ENCODE data around the gene NFATC3.

Gene NFATC3

DNA sequence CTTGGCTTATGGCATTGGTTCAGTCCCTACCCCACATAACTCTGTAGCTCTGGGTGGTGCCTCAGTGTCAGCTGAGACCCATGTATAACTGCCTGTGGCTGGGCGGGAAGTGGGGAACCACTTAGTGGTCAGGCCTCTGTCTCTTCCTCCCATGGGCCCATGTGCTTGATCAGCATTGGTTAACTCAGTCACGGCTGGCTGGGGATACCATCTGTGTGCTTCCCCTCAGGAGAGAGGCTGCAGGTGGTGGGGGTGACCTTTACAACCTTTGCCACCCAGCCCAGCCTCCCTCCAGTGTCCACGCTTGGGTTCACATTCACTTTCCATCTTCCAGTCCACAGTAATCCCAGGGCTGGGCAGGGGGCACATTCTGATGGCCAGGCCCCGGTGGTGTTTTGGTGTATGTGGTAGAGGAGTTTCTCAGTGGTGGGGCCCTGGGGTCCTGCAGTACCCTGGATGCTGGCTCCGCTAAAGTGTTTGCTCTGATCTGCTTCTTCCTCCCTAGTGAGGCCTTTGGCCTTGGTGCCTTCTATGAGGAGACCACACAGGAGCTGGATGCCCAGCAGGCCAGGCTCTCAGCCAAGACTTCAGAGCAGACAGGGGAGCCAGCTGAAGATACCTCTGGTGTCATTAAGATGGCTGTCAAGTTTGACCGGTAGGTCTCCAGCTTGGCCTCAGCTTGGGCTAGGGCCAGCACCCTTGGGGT is 10.2 kb upstream of the NFATC3 start:
- H3K4me2 ChIP-seq (ENCODE audit: low read length) = peak overlapping the region; percentile 20; the same call in 1 of the 2 replicates

DNA sequence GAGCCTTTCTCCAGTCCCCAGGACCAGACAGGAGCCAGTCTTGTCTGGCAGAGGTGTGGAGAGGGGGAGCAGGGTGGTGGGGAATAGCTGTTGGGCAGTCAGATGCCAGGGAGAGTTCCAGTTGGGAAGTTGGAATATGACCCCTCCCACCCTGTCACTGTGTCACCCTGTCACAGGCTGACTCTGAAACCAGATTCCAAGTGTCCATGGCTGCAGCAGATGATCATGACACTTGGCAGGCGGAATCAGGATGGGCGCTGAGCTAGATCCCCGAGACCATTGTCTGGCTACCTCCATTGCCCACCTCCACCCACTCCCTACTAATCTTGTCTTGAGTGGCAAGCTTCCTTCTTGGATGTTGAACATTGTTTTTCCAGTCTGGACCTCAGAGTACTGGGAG is 9.2 kb upstream of the NFATC3 start:
- H3K9me2 ChIP-seq (ENCODE audit: low read depth, low read length) = no peaks in the 10 kb centered on the region
- H3K79me2 ChIP-seq (ENCODE audit: insufficient read depth, low read length) = no peaks in the 10 kb centered on the region
- no peaks in the 10 kb centered on the region for H4K20me1 ChIP-seq (ENCODE audit: insufficient read depth, low read length)
- peaks cover 40% of the 10 kb centered on the region for H3K4me1 ChIP-seq (ENCODE audit: insufficient read depth, low read length, severe bottlenecking)
- H2AFZ ChIP-seq (ENCODE audit: low read length) = no peak overlapping the region
- no peak overlapping the region for H3K4me2 ChIP-seq (ENCODE audit: low read length)
- no peaks in the 10 kb centered on the region for H3K9me3 ChIP-seq (ENCODE audit: low read length)
- H3K4me3 ChIP-seq (ENCODE audit: low read depth, low read length, poor library complexity, severe bottlenecking) = no peak overlapping the region
- H3K36me3 ChIP-seq (ENCODE audit: insufficient read depth, low read length) = peaks cover 77% of the 10 kb centered on the region
- no peak overlapping the region for H3K9ac ChIP-seq (ENCODE audit: low read length)
- H3K27ac ChIP-seq (ENCODE audit: low read depth, low read length, poor library complexity, severe bottlenecking) = peak overlapping the region; percentile 76
- TF ChIP-seq EZH2 (IDR thresholded peaks at IDR 0.05; ENCODE audit: borderline replicate concordance, low read length) = no peak
- no peaks in the 10 kb centered on the region for H3K27me3 ChIP-seq (ENCODE audit: insufficient read depth, low read length)
- H3F3A ChIP-seq (ENCODE audit: insufficient read depth, low read length) = no peaks in the 10 kb centered on the region

More for the DNA sequence above, 10.2 kb upstream of the NFATC3 start:
- H3K9me3 ChIP-seq (ENCODE audit: low read length) = no peaks in the 10 kb centered on the region
- no peak overlapping the region; the same call in 1 of the 2 replicates for H3K9ac ChIP-seq (ENCODE audit: low read length)
- H3K4me3 ChIP-seq (ENCODE audit: low read depth, low read length, poor library complexity, severe bottlenecking) = no peak overlapping the region
- peak overlapping the region; percentile 76 for H3K27ac ChIP-seq (ENCODE audit: low read depth, low read length, poor library complexity, severe bottlenecking)
- H3K4me1 ChIP-seq (ENCODE audit: insufficient read depth, low read length, severe bottlenecking) = peaks cover 46% of the 10 kb centered on the region
- no peaks in the 10 kb centered on the region for H4K20me1 ChIP-seq (ENCODE audit: insufficient read depth, low read length)
- H3K79me2 ChIP-seq (ENCODE audit: insufficient read depth, low read length) = no peaks in the 10 kb centered on the region
- no peaks in the 10 kb centered on the region for H3K9me2 ChIP-seq (ENCODE audit: low read depth, low read length)
- peaks cover 77% of the 10 kb centered on the region for H3K36me3 ChIP-seq (ENCODE audit: insufficient read depth, low read length)
- no peaks in the 10 kb centered on the region for H3F3A ChIP-seq (ENCODE audit: insufficient read depth, low read length)
- no peak overlapping the region for H2AFZ ChIP-seq (ENCODE audit: low read length)
- TF ChIP-seq, protein P1, sequence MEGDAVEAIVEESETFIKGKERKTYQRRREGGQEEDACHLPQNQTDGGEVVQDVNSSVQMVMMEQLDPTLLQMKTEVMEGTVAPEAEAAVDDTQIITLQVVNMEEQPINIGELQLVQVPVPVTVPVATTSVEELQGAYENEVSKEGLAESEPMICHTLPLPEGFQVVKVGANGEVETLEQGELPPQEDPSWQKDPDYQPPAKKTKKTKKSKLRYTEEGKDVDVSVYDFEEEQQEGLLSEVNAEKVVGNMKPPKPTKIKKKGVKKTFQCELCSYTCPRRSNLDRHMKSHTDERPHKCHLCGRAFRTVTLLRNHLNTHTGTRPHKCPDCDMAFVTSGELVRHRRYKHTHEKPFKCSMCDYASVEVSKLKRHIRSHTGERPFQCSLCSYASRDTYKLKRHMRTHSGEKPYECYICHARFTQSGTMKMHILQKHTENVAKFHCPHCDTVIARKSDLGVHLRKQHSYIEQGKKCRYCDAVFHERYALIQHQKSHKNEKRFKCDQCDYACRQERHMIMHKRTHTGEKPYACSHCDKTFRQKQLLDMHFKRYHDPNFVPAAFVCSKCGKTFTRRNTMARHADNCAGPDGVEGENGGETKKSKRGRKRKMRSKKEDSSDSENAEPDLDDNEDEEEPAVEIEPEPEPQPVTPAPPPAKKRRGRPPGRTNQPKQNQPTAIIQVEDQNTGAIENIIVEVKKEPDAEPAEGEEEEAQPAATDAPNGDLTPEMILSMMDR (IDR thresholded peaks at IDR 0.05; ENCODE audit: low read length) = no peak
- TF ChIP-seq EZH2 (IDR thresholded peaks at IDR 0.05; ENCODE audit: borderline replicate concordance, low read length) = no peak
- H3K27me3 ChIP-seq (ENCODE audit: insufficient read depth, low read length) = no peaks in the 10 kb centered on the region

DNA sequence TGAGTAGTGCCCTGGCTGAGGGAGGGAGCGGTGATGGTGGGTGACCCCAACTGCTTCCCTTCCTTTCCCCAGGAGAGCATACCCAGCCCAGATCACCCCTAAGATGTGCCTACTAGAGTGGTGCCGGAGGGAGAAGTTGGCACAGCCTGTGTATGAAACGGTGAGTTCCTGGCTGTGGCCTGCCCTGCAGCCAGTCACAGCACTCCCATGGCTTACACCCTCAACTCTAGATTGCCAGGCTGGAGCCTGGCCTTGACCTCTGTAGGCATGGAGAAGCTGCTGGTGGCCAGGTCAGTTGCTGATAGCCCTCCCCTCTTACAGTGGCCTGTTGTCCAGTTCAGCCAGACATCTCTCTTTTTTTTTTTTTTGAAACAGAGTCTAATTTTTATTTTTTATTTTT is 8.6 kb upstream of the NFATC3 start:
- no peaks in the 10 kb centered on the region for H4K20me1 ChIP-seq (ENCODE audit: insufficient read depth, low read length)
- H3K4me2 ChIP-seq (ENCODE audit: low read length) = no peak overlapping the region
- no peaks in the 10 kb centered on the region for H3K9me2 ChIP-seq (ENCODE audit: low read depth, low read length)
- H3K36me3 ChIP-seq (ENCODE audit: insufficient read depth, low read length) = peaks cover 71% of the 10 kb centered on the region
- H3K79me2 ChIP-seq (ENCODE audit: insufficient read depth, low read length) = no peaks in the 10 kb centered on the region
- H3K4me3 ChIP-seq (ENCODE audit: low read depth, low read length, poor library complexity, severe bottlenecking) = no peak overlapping the region
- no peak overlapping the region for H2AFZ ChIP-seq (ENCODE audit: low read length)
- no peaks in the 10 kb centered on the region for H3F3A ChIP-seq (ENCODE audit: insufficient read depth, low read length)
- no peak overlapping the region for H3K9ac ChIP-seq (ENCODE audit: low read length)
- TF ChIP-seq EZH2 (IDR thresholded peaks at IDR 0.05; ENCODE audit: borderline replicate concordance, low read length) = no peak
- TF ChIP-seq, protein P1 (IDR thresholded peaks at IDR 0.05; ENCODE audit: low read length) = no peak
- H3K4me1 ChIP-seq (ENCODE audit: insufficient read depth, low read length, severe bottlenecking) = peaks cover 34% of the 10 kb centered on the region
- no peak overlapping the region for H3K27ac ChIP-seq (ENCODE audit: low read depth, low read length, poor library complexity, severe bottlenecking)
- H3K27me3 ChIP-seq (ENCODE audit: insufficient read depth, low read length) = no peaks in the 10 kb centered on the region
- no peaks in the 10 kb centered on the region for H3K9me3 ChIP-seq (ENCODE audit: low read length)
